ENCODE measurements around the gene DDR2. TPM values are rescaled to one million over a fixed set of nuclear protein-coding genes. Genes with fewer than 3 reads are reported as not detected.

Gene DDR2
- 1.1 and 1.3 TPM in 2 replicates for total RNA-seq

DNA sequence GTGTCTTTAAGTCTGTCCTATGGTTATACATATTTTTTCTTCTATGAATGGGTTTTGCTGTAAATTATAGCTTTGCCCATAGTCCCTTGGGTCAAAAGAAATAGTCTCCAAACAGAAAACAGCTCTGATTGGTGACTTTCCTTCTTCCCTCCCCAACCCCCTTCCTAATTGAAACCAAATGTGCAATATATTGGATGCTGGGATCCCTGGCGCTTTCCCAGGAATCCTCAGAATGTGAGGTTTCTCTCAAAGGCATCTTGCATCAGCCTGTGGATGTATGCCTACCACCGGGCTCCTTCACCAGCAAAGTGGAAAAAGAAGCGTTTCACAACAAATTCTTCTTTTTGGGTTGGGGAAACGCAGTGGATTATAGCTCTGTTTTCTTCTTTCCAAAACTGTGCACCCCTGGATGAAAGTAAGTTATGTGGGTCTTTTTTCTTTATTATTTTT, at the start of gene DDR2:
DDR2 (plus strand) TSS at position 248 of the 450 bp plus-strand sequence. CDS start 86,600 bp downstream, outside the sequence.

DNA sequence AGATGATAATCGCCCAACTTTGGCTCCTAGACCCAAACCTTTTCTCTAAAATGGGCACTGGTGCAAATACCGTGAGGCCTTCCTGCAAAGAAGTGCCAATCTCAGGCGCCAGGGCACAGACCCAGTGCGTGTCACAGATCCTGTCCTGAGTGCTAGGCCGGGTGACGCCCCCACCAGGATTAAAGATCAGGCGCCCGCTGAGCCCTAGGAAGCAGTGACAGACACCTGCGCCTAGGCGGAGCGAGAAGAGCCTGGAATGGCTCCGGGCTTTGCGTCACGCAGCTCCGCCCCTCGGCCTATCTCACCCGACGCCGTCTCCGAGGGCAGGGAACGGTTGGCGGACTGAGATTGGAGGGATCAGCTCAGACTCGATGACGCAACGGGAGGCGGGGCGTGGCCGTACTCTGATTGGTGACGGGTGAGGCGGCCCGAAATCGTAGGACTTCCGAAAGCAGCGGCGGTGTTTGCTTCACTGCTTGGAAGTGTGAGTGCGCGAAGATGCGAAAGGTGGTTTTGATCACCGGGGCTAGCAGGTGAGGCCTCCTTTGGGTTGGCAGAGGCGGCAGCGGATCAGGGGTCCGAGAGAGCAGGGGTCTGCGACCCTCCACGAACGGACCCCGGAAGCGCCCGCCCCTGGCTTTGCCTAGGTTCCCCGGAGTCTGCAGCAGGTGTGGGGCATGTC, 158.2 kb downstream of the DDR2 start, which contains the start of gene HSD17B7:
HSD17B7 (plus strand) TSS at position 400 of the 682 bp plus-strand sequence; CDS start at position 499, 99 bp downstream.

Other genes starting within 250 kb of the DDR2 start
- not detected in 2 replicates for gene SH2D1B, start 220.3 kb upstream of the DDR2 start, total RNA-seq
- 28.9 and 34.6 TPM in 2 replicates for gene UHMK1, start 134.6 kb upstream of the DDR2 start, total RNA-seq
- 50.1 and 52.0 TPM in 2 replicates for gene UAP1, start 70.7 kb upstream of the DDR2 start, total RNA-seq
- gene HSD17B7, start 158.2 kb downstream of the DDR2 start, total RNA-seq: 15.7 and 24.2 TPM in 2 replicates
- gene CCDC190, start 228.7 kb downstream of the DDR2 start, total RNA-seq: not detected in 2 replicates